ENCODE data around the gene SNAP25.

DNA sequence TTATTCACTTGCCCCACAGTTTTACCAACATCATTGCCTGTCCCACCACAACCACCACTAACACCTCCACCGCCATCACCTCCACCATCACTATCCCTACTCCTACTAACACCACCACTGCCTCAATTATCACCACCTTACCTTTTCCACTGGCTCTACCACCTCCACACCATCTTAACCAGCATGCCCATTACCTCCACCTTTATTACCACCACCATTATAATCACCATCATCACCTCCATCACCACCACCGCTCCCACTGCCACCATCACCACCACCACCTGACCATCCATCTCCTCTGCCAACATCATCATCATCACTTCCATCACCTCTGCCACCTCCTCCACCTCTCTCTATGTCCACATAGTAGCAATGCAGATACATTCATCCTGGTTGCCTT is 90.0 kb downstream of the SNAP25 start:
- no peak for TF ChIP-seq CTCF (conservative IDR thresholded peaks at IDR 0.05)
- no peak for TF ChIP-seq EZH2 (IDR thresholded peaks at IDR 0.05; ENCODE audit: low read depth)

Data from PC-9 (cell line).